ENCODE results near the gene AKR1B1.

DNA sequence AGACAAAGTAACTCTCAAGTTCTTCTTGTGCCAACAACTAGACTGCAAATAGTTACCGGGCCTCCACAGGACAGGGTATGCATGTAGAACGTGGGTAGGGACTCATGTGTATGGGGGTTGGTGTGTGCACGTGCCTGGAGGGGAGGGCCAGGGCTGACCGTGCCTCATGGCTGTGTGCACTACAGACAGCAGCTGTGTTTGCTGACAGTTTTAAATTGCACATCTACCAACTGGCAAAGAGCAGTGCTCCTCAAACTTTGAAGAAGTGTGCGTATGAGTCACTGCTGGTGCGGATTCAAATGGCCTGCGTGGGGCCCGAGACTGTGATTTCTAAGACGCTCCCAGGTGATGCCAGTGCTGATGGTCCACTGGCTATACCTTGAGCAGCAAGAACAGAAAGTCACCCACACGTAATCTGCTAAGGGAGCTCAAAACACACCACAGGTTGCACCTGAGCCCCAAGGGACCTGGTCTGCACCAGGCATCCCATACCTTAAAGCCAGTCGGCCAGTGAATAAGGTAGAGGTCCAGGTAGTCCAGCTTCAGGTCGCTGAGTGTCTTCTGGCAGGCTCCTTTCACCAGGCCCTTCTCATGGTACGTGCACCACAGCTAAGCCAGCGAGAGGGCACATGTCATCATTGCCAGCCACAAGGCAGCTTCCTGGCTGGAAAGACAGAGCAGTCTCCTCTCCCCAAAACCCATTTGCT lies 8.5 kb downstream of the AKR1B1 start:
- TF ChIP-seq, protein P1, sequence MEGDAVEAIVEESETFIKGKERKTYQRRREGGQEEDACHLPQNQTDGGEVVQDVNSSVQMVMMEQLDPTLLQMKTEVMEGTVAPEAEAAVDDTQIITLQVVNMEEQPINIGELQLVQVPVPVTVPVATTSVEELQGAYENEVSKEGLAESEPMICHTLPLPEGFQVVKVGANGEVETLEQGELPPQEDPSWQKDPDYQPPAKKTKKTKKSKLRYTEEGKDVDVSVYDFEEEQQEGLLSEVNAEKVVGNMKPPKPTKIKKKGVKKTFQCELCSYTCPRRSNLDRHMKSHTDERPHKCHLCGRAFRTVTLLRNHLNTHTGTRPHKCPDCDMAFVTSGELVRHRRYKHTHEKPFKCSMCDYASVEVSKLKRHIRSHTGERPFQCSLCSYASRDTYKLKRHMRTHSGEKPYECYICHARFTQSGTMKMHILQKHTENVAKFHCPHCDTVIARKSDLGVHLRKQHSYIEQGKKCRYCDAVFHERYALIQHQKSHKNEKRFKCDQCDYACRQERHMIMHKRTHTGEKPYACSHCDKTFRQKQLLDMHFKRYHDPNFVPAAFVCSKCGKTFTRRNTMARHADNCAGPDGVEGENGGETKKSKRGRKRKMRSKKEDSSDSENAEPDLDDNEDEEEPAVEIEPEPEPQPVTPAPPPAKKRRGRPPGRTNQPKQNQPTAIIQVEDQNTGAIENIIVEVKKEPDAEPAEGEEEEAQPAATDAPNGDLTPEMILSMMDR (IDR thresholded peaks at IDR 0.05) = no peak
- TF ChIP-seq POLR2A (IDR thresholded peaks at IDR 0.05; ENCODE audit: low read depth) = no peak
- no peak for TF ChIP-seq POLR2AphosphoS5 (IDR thresholded peaks at IDR 0.05)
- TF ChIP-seq EP300 (IDR thresholded peaks at IDR 0.05) = no peak
